ENCODE measurements around the gene CSTPP1.

The CSTPP1 gene

DNA sequence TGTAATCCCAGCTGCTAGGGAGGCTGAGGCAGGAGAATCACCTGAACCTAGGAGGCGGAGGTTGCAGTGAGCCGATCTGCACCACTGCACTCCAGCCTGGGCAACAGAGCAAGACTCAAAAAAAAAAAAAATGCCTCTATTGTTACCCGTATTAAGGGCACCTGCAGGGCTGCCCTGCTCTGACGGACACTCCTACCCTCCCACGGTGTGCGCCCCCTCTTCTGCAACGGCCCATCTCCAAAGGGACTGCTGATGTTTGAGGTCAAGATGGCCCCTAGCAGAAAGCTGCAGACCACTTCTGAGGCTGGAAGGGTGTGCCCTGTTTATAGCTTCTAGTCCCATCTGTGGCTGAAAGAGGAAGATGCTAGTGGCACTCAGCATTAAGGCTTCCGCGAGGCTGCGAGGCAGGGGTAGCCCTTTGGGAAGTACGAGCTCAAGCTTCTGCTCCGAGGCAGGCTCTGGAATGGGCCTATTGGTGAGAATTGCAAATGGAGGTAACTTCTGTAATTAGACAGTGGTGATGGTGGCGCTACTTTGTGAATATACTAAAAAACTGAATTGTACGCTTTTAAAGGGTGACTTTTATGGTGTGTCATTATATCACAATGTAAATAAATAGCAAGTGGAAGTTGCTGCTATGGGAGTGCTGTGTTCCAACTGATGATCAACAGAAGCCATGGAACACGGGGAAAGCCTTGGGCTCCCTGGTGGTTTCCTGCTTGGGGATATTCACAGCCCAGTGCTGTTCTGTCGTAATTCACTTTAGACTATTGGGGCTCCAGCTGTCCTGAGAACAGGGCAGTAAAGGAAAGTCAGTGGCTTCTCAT, 215.8 kb downstream of the CSTPP1 start:
- H3K4me3 ChIP-seq (ENCODE audit: low read length), result no peak overlapping the region
- TF ChIP-seq, protein P1, sequence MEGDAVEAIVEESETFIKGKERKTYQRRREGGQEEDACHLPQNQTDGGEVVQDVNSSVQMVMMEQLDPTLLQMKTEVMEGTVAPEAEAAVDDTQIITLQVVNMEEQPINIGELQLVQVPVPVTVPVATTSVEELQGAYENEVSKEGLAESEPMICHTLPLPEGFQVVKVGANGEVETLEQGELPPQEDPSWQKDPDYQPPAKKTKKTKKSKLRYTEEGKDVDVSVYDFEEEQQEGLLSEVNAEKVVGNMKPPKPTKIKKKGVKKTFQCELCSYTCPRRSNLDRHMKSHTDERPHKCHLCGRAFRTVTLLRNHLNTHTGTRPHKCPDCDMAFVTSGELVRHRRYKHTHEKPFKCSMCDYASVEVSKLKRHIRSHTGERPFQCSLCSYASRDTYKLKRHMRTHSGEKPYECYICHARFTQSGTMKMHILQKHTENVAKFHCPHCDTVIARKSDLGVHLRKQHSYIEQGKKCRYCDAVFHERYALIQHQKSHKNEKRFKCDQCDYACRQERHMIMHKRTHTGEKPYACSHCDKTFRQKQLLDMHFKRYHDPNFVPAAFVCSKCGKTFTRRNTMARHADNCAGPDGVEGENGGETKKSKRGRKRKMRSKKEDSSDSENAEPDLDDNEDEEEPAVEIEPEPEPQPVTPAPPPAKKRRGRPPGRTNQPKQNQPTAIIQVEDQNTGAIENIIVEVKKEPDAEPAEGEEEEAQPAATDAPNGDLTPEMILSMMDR (conservative IDR thresholded peaks at IDR 0.05; ENCODE audit: low read depth, low read length), result no peak
- no peak for DNase-seq (ENCODE audit: low read depth)

DNA sequence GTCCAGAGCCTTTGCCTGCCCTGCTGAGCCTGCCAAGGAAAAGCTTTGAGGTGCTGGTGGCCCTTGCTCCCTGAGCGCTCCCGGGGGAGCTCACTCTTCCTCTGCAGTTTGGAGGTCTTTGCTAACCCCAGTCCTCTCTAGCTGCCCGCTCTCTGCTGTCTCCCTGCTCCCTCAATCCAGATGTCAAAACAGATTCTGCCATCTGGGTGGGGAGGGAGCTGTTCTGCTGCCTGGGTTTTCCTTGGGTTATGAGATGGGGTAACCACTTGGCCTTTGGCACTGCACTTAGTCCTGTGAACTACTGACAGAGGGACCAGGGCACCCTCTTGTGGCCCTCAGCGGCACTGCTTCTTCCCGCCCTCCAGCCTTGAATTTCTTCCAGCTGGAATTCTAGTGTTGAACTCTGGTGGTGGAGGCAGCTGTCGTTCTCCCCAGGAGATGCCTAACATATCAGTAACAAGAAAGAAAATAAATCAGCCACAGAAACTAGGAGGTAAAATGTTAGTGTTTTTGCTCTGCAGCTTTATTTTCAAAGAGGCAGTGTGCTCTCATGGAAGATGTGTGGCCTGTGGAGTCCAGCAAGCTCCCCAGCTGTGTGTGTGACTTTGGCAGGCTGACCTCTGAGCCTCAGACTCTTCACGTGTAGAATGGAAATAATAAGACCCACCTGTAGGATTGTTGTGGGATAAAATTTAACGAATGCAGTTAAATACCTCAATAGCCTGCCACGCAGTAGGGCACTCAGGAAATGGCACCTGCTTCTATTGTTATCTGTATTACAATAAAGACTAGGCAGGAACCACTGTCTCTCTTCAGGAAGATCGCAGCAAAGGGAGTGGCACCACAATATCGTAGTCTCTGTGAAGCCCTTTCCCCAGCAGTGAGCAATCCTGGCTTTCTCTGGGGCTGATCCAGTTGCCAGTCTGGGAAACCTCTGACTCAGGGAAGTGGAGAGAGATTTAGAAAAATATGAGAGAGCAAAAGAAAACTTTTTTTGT, 216.7 kb downstream of the CSTPP1 start:
- H3K4me3 ChIP-seq (ENCODE audit: low read length), result no peak overlapping the region
- TF ChIP-seq, protein P1 (conservative IDR thresholded peaks at IDR 0.05; ENCODE audit: low read depth, low read length), result peak; percentile 100
- DNase-seq (ENCODE audit: low read depth), result no peak

DNA sequence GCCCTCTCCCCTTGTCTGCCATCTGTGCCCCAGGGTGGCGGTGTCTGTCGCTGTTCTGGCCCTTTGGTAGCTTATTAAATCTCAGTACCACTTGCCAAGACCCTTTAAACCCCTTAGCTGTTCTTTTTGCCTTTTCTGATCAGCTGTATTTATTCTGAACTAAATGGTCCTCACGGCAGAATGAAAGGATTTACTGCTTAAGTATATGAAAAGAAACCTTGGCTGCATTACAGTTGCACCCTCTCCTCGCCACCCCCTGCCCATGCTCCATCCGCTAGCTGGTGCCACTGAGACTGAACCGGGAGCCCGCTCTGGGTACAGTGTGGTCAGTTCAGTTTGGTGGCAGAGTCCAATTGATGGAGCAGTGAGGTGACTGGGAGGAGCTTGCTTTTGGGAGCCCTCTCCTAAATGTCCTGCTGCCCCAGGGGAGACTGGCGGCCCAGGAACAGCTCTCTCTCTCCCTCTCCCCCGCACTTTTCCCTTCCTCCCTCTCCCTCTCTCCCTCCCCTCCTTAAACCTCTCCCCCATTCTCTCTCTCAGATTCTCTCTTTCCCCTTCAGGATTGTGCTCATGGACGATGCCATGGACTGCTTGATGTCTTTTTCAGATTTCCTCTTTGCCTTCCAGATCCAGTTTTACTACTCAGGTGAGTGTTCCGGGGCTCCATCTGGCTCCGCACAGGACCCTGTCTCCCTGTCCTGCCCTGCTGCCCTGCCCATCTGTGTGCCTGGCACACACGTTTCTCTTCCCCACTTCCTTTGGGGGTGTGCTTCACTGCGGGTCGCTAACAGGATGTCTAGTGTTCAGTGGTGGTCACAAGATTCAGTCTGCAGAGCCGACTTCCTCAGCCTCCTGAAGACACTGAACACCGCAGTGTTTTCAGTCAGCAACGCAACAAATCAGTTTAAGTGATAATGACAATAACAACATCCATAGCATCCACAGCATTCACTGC, 218.3 kb downstream of the CSTPP1 start:
- TF ChIP-seq, protein P1 (conservative IDR thresholded peaks at IDR 0.05; ENCODE audit: low read depth, low read length), result no peak
- no peak overlapping the region for H3K4me3 ChIP-seq (ENCODE audit: low read length)
- no peak for DNase-seq (ENCODE audit: low read depth)

DNA sequence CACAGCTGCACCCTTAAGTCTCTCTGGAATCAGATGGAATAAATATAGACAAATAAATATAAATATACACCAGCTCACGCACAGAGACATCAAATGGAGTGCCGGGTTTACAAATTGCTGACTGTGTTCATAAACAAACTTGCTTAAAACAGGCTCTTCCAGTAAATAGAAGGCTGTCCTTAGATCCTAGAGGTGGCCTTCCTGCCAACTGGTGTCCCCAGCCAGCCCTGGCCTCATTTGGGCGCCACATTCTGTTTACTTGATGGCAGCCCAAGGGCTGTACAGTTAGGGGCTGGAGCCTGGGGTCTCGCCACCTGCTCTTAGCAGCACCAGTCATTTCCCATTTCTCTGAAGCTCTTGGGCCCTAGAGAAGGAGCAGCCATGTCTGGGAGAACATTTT, 219.3 kb downstream of the CSTPP1 start:
- H3K4me3 ChIP-seq (ENCODE audit: low read length), result no peak overlapping the region
- DNase-seq (ENCODE audit: low read depth), result no peak
- TF ChIP-seq, protein P1 (conservative IDR thresholded peaks at IDR 0.05; ENCODE audit: low read depth, low read length), result no peak

DNA sequence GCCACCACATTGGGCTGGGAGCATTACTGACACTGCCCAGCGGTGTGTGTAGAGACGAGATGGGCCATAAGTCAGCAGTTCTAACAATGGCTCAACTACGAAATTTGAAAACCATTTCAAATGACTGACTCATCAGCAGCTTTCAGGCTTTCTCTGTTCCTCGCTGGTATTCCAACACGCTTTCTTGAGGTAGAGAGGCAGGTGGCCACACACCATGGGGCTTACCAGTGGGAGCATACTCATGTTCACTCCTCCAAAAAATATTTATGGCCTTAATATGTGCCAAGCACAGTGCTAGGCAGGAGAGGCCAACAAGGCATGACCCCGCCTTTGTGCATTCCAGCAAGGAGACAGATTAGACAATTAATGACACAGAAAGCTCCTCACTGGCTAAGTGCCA, 219.8 kb downstream of the CSTPP1 start:
- DNase-seq (ENCODE audit: low read depth), result no peak
- TF ChIP-seq, protein P1 (conservative IDR thresholded peaks at IDR 0.05; ENCODE audit: low read depth, low read length), result no peak
- H3K4me3 ChIP-seq (ENCODE audit: low read length), result no peak overlapping the region

DNA sequence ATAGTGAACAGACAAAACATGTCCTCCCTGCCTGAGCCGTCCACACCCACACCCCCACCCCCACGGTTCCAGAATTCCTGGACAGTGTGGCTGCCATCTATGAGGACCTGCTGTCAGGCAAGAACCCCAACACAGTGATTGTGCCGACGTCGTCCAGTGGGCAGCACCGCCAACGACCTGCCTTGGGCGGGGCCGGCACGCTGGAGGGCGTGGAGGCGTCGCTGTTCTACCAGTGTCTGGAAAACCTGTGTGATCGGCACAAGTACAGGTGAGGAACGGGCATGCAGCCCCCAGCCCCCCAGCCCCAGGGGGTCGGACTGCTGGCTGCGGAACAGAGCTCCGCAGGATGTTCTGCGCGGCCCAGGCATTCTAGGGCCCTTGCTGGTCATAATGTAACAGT, 220.4 kb downstream of the CSTPP1 start:
- no peak for DNase-seq (ENCODE audit: low read depth)
- TF ChIP-seq, protein P1 (conservative IDR thresholded peaks at IDR 0.05; ENCODE audit: low read depth, low read length), result no peak
- H3K4me3 ChIP-seq (ENCODE audit: low read length), result no peak overlapping the region
